ENCODE data around the gene B4GALT2. TPM values are rescaled to one million over a fixed set of nuclear protein-coding genes. Genes with fewer than 3 reads are reported as not detected.
A peak's percentile ranks its signal among the peaks of the same experiment; 100 is the strongest.

B4GALT2 gene
- total and polyA plus RNA-seq, 9 of the 15 experiments (the other 6 are each of a cell fraction or from before 2014, with no cell fraction given): 1.3 to 86.8 (median 43.8) TPM

- TF ChIP-seq, protein P1, sequence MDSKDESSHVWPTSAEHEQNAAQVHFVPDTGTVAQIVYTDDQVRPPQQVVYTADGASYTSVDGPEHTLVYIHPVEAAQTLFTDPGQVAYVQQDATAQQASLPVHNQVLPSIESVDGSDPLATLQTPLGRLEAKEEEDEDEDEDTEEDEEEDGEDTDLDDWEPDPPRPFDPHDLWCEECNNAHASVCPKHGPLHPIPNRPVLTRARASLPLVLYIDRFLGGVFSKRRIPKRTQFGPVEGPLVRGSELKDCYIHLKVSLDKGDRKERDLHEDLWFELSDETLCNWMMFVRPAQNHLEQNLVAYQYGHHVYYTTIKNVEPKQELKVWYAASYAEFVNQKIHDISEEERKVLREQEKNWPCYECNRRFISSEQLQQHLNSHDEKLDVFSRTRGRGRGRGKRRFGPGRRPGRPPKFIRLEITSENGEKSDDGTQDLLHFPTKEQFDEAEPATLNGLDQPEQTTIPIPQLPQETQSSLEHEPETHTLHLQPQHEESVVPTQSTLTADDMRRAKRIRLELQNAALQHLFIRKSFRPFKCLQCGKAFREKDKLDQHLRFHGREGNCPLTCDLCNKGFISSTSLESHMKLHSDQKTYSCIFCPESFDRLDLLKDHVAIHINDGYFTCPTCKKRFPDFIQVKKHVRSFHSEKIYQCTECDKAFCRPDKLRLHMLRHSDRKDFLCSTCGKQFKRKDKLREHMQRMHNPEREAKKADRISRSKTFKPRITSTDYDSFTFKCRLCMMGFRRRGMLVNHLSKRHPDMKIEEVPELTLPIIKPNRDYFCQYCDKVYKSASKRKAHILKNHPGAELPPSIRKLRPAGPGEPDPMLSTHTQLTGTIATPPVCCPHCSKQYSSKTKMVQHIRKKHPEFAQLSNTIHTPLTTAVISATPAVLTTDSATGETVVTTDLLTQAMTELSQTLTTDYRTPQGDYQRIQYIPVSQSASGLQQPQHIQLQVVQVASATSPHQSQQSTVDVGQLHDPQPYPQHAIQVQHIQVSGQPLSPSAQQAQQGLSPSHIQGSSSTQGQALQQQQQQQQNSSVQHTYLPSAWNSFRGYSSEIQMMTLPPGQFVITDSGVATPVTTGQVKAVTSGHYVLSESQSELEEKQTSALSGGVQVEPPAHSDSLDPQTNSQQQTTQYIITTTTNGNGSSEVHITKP (IDR thresholded peaks at IDR 0.05; ENCODE audit: partially characterized antibody): peak; percentile 80
- TF ChIP-seq PYGO2 (tag; IDR thresholded peaks at IDR 0.05): peak; percentile 91
- peak; percentile 88 for TF ChIP-seq ZNF354B (CRISPR knock-in tag; IDR thresholded peaks at IDR 0.05)
- peak; percentile 92 for TF ChIP-seq ZNF57 (CRISPR knock-in tag; IDR thresholded peaks at IDR 0.05)
- TF ChIP-seq SMAD3 (CRISPR knock-in tag; conservative IDR thresholded peaks at IDR 0.05): peak; percentile 98
- TF ChIP-seq ETV1 (tag; conservative IDR thresholded peaks at IDR 0.05; ENCODE audit: low read depth): peak; percentile 100
- peak; percentile 93 for TF ChIP-seq NFXL1 (CRISPR knock-in tag; IDR thresholded peaks at IDR 0.05)
- TF ChIP-seq PCBP1 (IDR thresholded peaks at IDR 0.05; ENCODE audit: low read depth, low read length, poor library complexity, severe bottlenecking): peak; percentile 98
- peak; percentile 63 for TF ChIP-seq RBFOX2 (IDR thresholded peaks at IDR 0.05; ENCODE audit: low read depth, low read length)
- TF ChIP-seq EP300 (IDR thresholded peaks at IDR 0.05; ENCODE audit: low read length): peak; percentile 99
- peak; percentile 77; the same call in 1 of the 2 replicates for TF ChIP-seq HSF4 (CRISPR knock-in tag; IDR thresholded peaks at IDR 0.05; ENCODE audit: borderline replicate concordance)
- no peak for TF ChIP-seq POLR2A (conservative IDR thresholded peaks at IDR 0.05)
- peak in 1 of 2 experiments; percentile 46; a peak in 1 of 4 replicates for TF ChIP-seq FOXA3 (CRISPR knock-in tag; conservative IDR thresholded peaks at IDR 0.05 in 1 of 2, IDR thresholded peaks at IDR 0.05 in 1 of 2)
- TF ChIP-seq, protein P2, sequence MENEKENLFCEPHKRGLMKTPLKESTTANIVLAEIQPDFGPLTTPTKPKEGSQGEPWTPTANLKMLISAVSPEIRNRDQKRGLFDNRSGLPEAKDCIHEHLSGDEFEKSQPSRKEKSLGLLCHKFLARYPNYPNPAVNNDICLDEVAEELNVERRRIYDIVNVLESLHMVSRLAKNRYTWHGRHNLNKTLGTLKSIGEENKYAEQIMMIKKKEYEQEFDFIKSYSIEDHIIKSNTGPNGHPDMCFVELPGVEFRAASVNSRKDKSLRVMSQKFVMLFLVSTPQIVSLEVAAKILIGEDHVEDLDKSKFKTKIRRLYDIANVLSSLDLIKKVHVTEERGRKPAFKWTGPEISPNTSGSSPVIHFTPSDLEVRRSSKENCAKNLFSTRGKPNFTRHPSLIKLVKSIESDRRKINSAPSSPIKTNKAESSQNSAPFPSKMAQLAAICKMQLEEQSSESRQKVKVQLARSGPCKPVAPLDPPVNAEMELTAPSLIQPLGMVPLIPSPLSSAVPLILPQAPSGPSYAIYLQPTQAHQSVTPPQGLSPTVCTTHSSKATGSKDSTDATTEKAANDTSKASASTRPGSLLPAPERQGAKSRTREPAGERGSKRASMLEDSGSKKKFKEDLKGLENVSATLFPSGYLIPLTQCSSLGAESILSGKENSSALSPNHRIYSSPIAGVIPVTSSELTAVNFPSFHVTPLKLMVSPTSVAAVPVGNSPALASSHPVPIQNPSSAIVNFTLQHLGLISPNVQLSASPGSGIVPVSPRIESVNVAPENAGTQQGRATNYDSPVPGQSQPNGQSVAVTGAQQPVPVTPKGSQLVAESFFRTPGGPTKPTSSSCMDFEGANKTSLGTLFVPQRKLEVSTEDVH (IDR thresholded peaks at IDR 0.05; ENCODE audit: low read depth, partially characterized antibody): peak; percentile 84
- TF ChIP-seq ZBED1 (IDR thresholded peaks at IDR 0.05): peak; percentile 97
- TF ChIP-seq, protein P3, sequence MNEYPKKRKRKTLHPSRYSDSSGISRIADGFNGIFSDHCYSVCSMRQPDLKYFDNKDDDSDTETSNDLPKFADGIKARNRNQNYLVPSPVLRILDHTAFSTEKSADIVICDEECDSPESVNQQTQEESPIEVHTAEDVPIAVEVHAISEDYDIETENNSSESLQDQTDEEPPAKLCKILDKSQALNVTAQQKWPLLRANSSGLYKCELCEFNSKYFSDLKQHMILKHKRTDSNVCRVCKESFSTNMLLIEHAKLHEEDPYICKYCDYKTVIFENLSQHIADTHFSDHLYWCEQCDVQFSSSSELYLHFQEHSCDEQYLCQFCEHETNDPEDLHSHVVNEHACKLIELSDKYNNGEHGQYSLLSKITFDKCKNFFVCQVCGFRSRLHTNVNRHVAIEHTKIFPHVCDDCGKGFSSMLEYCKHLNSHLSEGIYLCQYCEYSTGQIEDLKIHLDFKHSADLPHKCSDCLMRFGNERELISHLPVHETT (CRISPR knock-in tag; conservative IDR thresholded peaks at IDR 0.05 in 1 of 2, IDR thresholded peaks at IDR 0.05 in 1 of 2): peak in 1 of 2 experiments; percentile 99; a peak in 2 of 4 replicates
- TF ChIP-seq, protein P4, sequence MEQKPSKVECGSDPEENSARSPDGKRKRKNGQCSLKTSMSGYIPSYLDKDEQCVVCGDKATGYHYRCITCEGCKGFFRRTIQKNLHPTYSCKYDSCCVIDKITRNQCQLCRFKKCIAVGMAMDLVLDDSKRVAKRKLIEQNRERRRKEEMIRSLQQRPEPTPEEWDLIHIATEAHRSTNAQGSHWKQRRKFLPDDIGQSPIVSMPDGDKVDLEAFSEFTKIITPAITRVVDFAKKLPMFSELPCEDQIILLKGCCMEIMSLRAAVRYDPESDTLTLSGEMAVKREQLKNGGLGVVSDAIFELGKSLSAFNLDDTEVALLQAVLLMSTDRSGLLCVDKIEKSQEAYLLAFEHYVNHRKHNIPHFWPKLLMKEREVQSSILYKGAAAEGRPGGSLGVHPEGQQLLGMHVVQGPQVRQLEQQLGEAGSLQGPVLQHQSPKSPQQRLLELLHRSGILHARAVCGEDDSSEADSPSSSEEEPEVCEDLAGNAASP (IDR thresholded peaks at IDR 0.05): no peak
- TF ChIP-seq, protein P5, sequence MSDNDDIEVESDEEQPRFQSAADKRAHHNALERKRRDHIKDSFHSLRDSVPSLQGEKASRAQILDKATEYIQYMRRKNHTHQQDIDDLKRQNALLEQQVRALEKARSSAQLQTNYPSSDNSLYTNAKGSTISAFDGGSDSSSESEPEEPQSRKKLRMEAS (CRISPR knock-in tag; IDR thresholded peaks at IDR 0.05): peak; percentile 91
Measured at GRCh38 chr1:44035726-44036408, 56.9 kb downstream of the B4GALT2 start (continued).

Data from K562 (cell line).